Lower leg skin (tissue), 3 donors: Measurements from ENCODE around the gene SUSD2.

ENCODE experiments used
- CTCF ChIP-seq, 3 donors: fragments of 450-650 bp; IDR thresholded peaks; one replicate each; pipeline ENCODE4 v1.5.1; 2016; ENCODE audit warnings: antibody characterized with exemption in 3 of 3, mild to moderate bottlenecking in 3 of 3, moderate library complexity in 2 of 3
- POLR2A ChIP-seq, 2 donors: fragments of 450-650 bp; IDR thresholded peaks; one replicate each; pipeline ENCODE4 v1.6.1; 2016 to 2017; ENCODE audit warnings: antibody characterized with exemption in 2 of 2, mild to moderate bottlenecking in 1 of 2, moderate library complexity in 1 of 2

- no peak for TF ChIP-seq CTCF (IDR thresholded peaks at IDR 0.05)
- TF ChIP-seq POLR2A (IDR thresholded peaks at IDR 0.05), result no peak
Observed at GRCh38 chr22:24233235-24233634, 51.9 kb downstream of the SUSD2 start.
